ENCODE data around the gene NIP7. TPM values are rescaled to one million over a fixed set of nuclear protein-coding genes. Genes with fewer than 3 reads are reported as not detected.

NIP7 gene
- total RNA-seq, 1 experiment from 2014 or later = 62.8 TPM

DNA sequence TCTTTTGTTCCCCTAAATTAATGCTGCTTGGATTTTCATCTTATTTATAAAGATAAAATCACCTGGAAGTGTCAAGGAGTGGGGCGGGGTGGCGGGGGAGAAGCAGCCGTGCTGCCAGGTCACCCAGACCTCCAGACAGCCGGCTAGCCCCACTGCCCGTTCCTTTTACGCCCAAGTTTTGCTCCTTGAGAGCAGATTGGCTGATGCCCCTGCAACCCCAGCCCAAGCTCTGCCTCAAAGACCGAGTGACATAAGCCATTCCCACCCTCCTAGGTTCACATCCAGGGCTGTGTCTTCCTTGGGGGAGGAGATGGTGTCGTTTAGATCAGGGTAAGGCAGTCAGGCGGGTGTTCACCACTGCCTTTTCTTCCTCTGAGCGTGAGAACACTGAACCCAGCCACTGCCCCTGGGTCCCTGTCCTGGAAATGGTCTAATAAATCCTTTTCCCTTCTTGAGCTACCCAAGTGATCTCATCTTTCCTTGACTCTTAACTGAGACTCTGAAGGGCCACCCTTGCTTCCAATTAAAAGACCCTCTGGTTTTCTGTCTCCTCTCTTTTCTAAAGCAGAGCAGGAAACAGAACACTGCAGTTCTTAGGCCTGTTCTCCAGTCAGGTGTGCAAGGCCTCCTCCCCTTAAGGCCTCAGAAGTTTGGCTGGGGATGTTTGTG, 14.9 kb upstream of the NIP7 start:
- H3K9ac ChIP-seq (ENCODE audit: low read length) = no peak overlapping the region
- peaks cover 20% of the 10 kb centered on the region; the same call in 1 of the 2 replicates for H4K20me1 ChIP-seq (ENCODE audit: insufficient read depth)
- peaks cover 92% of the 10 kb centered on the region for H3K79me2 ChIP-seq (ENCODE audit: insufficient read depth, low read length)
- H3K4me1 ChIP-seq (ENCODE audit: control insufficient read depth in 1 of 2, insufficient read depth in 2 of 2, low read length in 2 of 2) = peaks cover 11 to 20% of the 10 kb centered on the region in 2 experiments
- ChIA-PET RAD21 (ENCODE audit: low non-redundant PET in 1 of 2, low total read pairs in 2 of 2, uncharacterized antibody in 2 of 2, unreplicated experiment in 2 of 2) (no interaction called here), CTCF (no interaction called here), POLR2A (no interaction called here)
- H2AFZ ChIP-seq (ENCODE audit: low read depth, low read length, poor library complexity, severe bottlenecking) = no peak overlapping the region
- ATAC-seq (no peak), DNase-seq (ENCODE audit: low read depth, low spot score) (no peak)
- BruUV-seq (replicated peaks) = TSS peak; percentile 25
- no peak overlapping the region for H3K4me2 ChIP-seq (ENCODE audit: low read length)
- H3K36me3 ChIP-seq (ENCODE audit: control insufficient read depth in 1 of 2, insufficient read depth in 2 of 2, low read length in 2 of 2) = peaks cover 51 to 69% of the 10 kb centered on the region in 2 experiments
- no peaks in the 10 kb centered on the region for H3K9me3 ChIP-seq (ENCODE audit: control insufficient read depth in 1 of 2, insufficient read depth in 1 of 2, low read depth in 1 of 2, low read length in 2 of 2)
- H3K4me3 ChIP-seq (replicated peaks in 1 of 2; ENCODE audit: low read depth in 1 of 2, low read length in 2 of 2) = no peak overlapping the region
- TF ChIP-seq YY1 (IDR thresholded peaks at IDR 0.05; ENCODE audit: extremely low read depth, insufficient replicate concordance, low read depth, low read length) = no peak
- TF ChIP-seq, protein P1, sequence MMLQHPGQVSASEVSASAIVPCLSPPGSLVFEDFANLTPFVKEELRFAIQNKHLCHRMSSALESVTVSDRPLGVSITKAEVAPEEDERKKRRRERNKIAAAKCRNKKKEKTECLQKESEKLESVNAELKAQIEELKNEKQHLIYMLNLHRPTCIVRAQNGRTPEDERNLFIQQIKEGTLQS (IDR thresholded peaks at IDR 0.05) = no peak
- no peak for TF ChIP-seq ZFX (IDR thresholded peaks at IDR 0.05)
- TF ChIP-seq RAD21 (IDR thresholded peaks at IDR 0.05; ENCODE audit: low read depth) = no peak
- no peak for TF ChIP-seq EZH2 (IDR thresholded peaks at IDR 0.05)
- TF ChIP-seq SIN3A (IDR thresholded peaks at IDR 0.05; ENCODE audit: low read depth) = no peak
- H3K27ac ChIP-seq (ENCODE audit: low read depth, low read length) = peak overlapping the region; percentile 9; the same call in 1 of the 2 replicates
- no peaks in the 10 kb centered on the region for H3K9me2 ChIP-seq (ENCODE audit: insufficient read depth)
- intact Hi-C loops (cut with micrococcal nuclease) = no loop called here
- no peaks in the 10 kb centered on the region for H3K27me3 ChIP-seq (ENCODE audit: insufficient read depth, low read length)

DNA sequence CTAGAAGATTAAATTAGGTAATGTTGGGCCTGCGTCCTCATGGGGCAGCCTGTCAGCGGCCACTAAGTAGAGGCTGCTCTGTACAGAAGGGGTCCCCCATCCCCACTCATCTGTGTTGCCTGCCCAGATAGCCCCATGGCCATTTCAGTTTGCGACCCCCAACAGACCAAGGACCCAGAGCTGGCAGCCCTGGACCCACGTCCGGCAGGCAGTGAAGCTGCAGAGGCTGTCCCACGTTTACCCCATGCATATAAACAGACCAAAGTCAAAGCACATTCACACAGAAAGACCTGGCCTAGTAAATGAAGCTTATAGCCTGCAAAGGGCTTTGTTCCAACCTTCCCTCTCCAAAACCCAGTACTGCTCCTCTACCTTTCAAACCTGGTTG, 13.8 kb upstream of the NIP7 start:
- no peak for DNase-seq (ENCODE audit: low read depth, low spot score)
- Histone ChIP-seq H2AFZ (ENCODE audit: low read depth, low read length, poor library complexity, severe bottlenecking) (no peak overlapping the region), H3K9ac (ENCODE audit: low read length) (no peak overlapping the region), H3K27me3 (ENCODE audit: insufficient read depth, low read length) (no peaks in the 10 kb centered on the region), H3K4me3 (replicated peaks in 1 of 2; ENCODE audit: low read depth in 1 of 2, low read length in 2 of 2) (no peak overlapping the region), H3K27ac (ENCODE audit: low read depth, low read length) (peak overlapping the region; percentile 29; the same call in 1 of the 2 replicates), H3K9me2 (ENCODE audit: insufficient read depth) (no peaks in the 10 kb centered on the region), H3K79me2 (ENCODE audit: insufficient read depth, low read length) (peaks cover 95% of the 10 kb centered on the region), H3K9me3 (ENCODE audit: control insufficient read depth in 1 of 2, insufficient read depth in 1 of 2, low read depth in 1 of 2, low read length in 2 of 2) (no peaks in the 10 kb centered on the region), H4K20me1 (ENCODE audit: insufficient read depth) (peaks cover 20% of the 10 kb centered on the region; the same call in 1 of the 2 replicates), H3K4me1 (ENCODE audit: control insufficient read depth in 1 of 2, insufficient read depth in 2 of 2, low read length in 2 of 2) (peaks cover 11 to 21% of the 10 kb centered on the region in 2 experiments), H3K36me3 (ENCODE audit: control insufficient read depth in 1 of 2, insufficient read depth in 2 of 2, low read length in 2 of 2) (peaks cover 43 to 64% of the 10 kb centered on the region in 2 experiments), H3K4me2 (ENCODE audit: low read length) (no peak overlapping the region)
- ATAC-seq = no peak
- ChIA-PET RAD21 (ENCODE audit: low non-redundant PET in 1 of 2, low total read pairs in 2 of 2, uncharacterized antibody in 2 of 2, unreplicated experiment in 2 of 2) (no interaction called here), POLR2A (no interaction called here), CTCF (no interaction called here)
- TF ChIP-seq, protein P2, sequence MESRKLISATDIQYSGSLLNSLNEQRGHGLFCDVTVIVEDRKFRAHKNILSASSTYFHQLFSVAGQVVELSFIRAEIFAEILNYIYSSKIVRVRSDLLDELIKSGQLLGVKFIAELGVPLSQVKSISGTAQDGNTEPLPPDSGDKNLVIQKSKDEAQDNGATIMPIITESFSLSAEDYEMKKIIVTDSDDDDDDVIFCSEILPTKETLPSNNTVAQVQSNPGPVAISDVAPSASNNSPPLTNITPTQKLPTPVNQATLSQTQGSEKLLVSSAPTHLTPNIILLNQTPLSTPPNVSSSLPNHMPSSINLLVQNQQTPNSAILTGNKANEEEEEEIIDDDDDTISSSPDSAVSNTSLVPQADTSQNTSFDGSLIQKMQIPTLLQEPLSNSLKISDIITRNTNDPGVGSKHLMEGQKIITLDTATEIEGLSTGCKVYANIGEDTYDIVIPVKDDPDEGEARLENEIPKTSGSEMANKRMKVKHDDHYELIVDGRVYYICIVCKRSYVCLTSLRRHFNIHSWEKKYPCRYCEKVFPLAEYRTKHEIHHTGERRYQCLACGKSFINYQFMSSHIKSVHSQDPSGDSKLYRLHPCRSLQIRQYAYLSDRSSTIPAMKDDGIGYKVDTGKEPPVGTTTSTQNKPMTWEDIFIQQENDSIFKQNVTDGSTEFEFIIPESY (IDR thresholded peaks at IDR 0.05; ENCODE audit: extremely low read depth, insufficient replicate concordance, low read length) = no peak
- no peak for TF ChIP-seq ZFX (IDR thresholded peaks at IDR 0.05)
- no peak for TF ChIP-seq EGR1 (IDR thresholded peaks at IDR 0.05; ENCODE audit: low read depth)
- TF ChIP-seq YY1 (IDR thresholded peaks at IDR 0.05; ENCODE audit: extremely low read depth, insufficient replicate concordance, low read depth, low read length) = no peak
- no peak for TF ChIP-seq EZH2phosphoT487 (IDR thresholded peaks at IDR 0.05; ENCODE audit: borderline replicate concordance)
- no peak for TF ChIP-seq SP1 (IDR thresholded peaks at IDR 0.05; ENCODE audit: low read depth)
- no peak for TF ChIP-seq ELF1 (IDR thresholded peaks at IDR 0.05; ENCODE audit: borderline replicate concordance, low read depth)
- TF ChIP-seq JUND (IDR thresholded peaks at IDR 0.05) = no peak
- TF ChIP-seq CEBPB (IDR thresholded peaks at IDR 0.05; ENCODE audit: low read depth) = no peak
- TF ChIP-seq EZH2 (IDR thresholded peaks at IDR 0.05) = no peak
- TF ChIP-seq POLR2A (IDR thresholded peaks at IDR 0.05; ENCODE audit: borderline replicate concordance, extremely low read depth, insufficient read depth, insufficient read length) = no peak
- TF ChIP-seq ZNF274 (IDR thresholded peaks at IDR 0.05; ENCODE audit: low read depth, low read length) = no peak
- TF ChIP-seq, protein P3, sequence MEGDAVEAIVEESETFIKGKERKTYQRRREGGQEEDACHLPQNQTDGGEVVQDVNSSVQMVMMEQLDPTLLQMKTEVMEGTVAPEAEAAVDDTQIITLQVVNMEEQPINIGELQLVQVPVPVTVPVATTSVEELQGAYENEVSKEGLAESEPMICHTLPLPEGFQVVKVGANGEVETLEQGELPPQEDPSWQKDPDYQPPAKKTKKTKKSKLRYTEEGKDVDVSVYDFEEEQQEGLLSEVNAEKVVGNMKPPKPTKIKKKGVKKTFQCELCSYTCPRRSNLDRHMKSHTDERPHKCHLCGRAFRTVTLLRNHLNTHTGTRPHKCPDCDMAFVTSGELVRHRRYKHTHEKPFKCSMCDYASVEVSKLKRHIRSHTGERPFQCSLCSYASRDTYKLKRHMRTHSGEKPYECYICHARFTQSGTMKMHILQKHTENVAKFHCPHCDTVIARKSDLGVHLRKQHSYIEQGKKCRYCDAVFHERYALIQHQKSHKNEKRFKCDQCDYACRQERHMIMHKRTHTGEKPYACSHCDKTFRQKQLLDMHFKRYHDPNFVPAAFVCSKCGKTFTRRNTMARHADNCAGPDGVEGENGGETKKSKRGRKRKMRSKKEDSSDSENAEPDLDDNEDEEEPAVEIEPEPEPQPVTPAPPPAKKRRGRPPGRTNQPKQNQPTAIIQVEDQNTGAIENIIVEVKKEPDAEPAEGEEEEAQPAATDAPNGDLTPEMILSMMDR (IDR thresholded peaks at IDR 0.05 in 2 of 3, conservative IDR thresholded peaks at IDR 0.05 in 1 of 3; ENCODE audit: borderline replicate concordance in 1 of 3, insufficient read depth in 1 of 3, low read depth in 2 of 3, low read length in 2 of 3) = no peak
- TF ChIP-seq RAD21 (IDR thresholded peaks at IDR 0.05; ENCODE audit: low read depth) = no peak
- TF ChIP-seq, protein P4, sequence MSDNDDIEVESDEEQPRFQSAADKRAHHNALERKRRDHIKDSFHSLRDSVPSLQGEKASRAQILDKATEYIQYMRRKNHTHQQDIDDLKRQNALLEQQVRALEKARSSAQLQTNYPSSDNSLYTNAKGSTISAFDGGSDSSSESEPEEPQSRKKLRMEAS (IDR thresholded peaks at IDR 0.05) = no peak
- intact Hi-C loops (cut with micrococcal nuclease) = no loop called here
- no TSS peak for BruUV-seq (replicated peaks)

Measured in HCT116 (cell line).